SU-DHL-6 (cell line): ENCODE results near the gene NSD1.

ENCODE experiments used
- H2AFZ ChIP-seq: fragments of 200-600 bp; sonication (generic); 2 replicates; pipeline ENCODE4 v1.6.1; 2014; ENCODE audit warnings: low read depth, mild to moderate bottlenecking, moderate library complexity, mixed read lengths, antibody characterized with exemption, low read length; ENCODE audit not compliant: severe bottlenecking
- H3F3A ChIP-seq: fragments of 200-600 bp; shearing (Covaris generic); 2 replicates; pipeline ENCODE4 v1.6.0; 2016; ENCODE audit warnings: antibody characterized with exemption, mild to moderate bottlenecking; ENCODE audit not compliant: insufficient read depth
- H3K27ac ChIP-seq: fragments of 200-600 bp; sonication (generic); 2 replicates; pipeline ENCODE4 v1.5.1; 2016; ENCODE audit warnings: low read depth, mild to moderate bottlenecking, low read length, moderate library complexity, mixed read lengths
- H3K27me3 ChIP-seq: fragments of 200-600 bp; sonication (generic), shearing (Covaris generic); 2 replicates; pipeline ENCODE4 v1.6.0; 2014; ENCODE audit warnings: mild to moderate bottlenecking, low read length
- H3K36me3 ChIP-seq: fragments of 200-600 bp; sonication (generic); 2 replicates; pipeline ENCODE4 v1.6.1; 2014; ENCODE audit warnings: mild to moderate bottlenecking, low read length, mixed read lengths
- H3K4me2 ChIP-seq: fragments of 300-600, 200-600 bp; shearing (Covaris generic), sonication (generic); 2 replicates; pipeline ENCODE4 v1.6.0; 2014; ENCODE audit warnings: low read length, low read depth, mild to moderate bottlenecking; ENCODE audit not compliant: poor library complexity, severe bottlenecking
- H3K4me3 ChIP-seq: fragments of 200-600 bp; sonication (generic); 2 replicates; pipeline ENCODE4 v1.5.1; 2014; ENCODE audit warnings: antibody characterized with exemption, low read length, mild to moderate bottlenecking, mixed read lengths; ENCODE audit not compliant: insufficient read depth, poor library complexity, severe bottlenecking
- H3K79me2 ChIP-seq: fragments of 200-600 bp; sonication (generic); 2 replicates; pipeline ENCODE4 v1.6.1; 2014; ENCODE audit warnings: mild to moderate bottlenecking, low read length, moderate library complexity; ENCODE audit not compliant: insufficient read depth
- H3K9ac ChIP-seq: fragments of 200-600 bp; sonication (generic); 2 replicates; pipeline ENCODE4 v1.7.0; 2014; ENCODE audit warnings: mild to moderate bottlenecking, low read length
- H3K9me2 ChIP-seq: fragments of 200-600 bp; sonication (generic); replicated peaks from 2 replicates; pipeline ENCODE4 v1.6.1; 2014; ENCODE audit warnings: low read length; ENCODE audit not compliant: insufficient read depth
- H3K9me3 ChIP-seq: fragments of 200-600 bp; sonication (generic); 2 replicates; pipeline ENCODE4 v1.6.1; 2014; ENCODE audit warnings: low read length, mixed read lengths; ENCODE audit not compliant: insufficient read depth
- H4K20me1 ChIP-seq: fragments of 200-600 bp; sonication (generic); 2 replicates; pipeline ENCODE4 v1.6.1; 2014; ENCODE audit warnings: low read depth, mild to moderate bottlenecking, antibody characterized with exemption, low read length, moderate library complexity, mixed read lengths
- EZH2phosphoT487 ChIP-seq: fragments of 200-600 bp; sonication (generic), shearing (Covaris generic); conservative IDR thresholded peaks from 2 replicates; pipeline ENCODE4 v1.6.1; 2018; ENCODE audit warnings: mild to moderate bottlenecking, antibody characterized with exemption, low read length, moderate library complexity, mixed read lengths
- TF ChIP-seq, protein P1 (sequence below): fragments of 200-600 bp; sonication (generic); IDR thresholded peaks from one replicate; pipeline ENCODE4 v1.5.1; 2017; ENCODE audit warnings: antibody characterized with exemption, mild to moderate bottlenecking, low read length, moderate library complexity; ENCODE audit not compliant: insufficient read depth, poor library complexity, severe bottlenecking

NSD1 gene

DNA sequence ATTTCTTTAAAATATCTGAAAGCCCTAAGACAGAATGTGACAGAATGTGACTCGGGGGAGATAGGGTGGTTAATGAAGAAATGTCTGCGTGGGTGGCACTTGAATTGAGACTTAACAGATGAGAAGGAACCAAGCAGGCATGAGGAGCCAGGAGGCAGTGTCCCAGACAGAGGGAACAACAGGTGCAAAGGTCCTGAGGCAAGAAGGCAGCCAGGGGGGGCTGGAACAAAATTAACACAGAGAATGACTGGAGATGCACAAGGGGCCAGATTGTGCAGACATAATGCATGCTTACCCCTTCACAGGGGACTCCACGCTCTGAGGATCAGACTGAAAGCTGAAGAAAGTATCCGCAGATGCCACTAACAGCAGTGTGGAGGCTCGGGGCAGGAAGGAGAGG lies 216.2 kb downstream of the NSD1 start:
- Histone ChIP-seq H3K4me2 (peak overlapping the region; percentile 97), H3K9ac (peak overlapping the region; percentile 70), H3K27ac (no peak overlapping the region), H2AFZ (no peak overlapping the region), H3K4me3 (peak overlapping the region; percentile 76), H3K9me2 (no peaks in the 10 kb centered on the region), H3K9me3 (no peaks in the 10 kb centered on the region), H3F3A (no peaks in the 10 kb centered on the region), H4K20me1 (no peaks in the 10 kb centered on the region; the same call in 1 of the 2 replicates), H3K79me2 (peaks cover 63% of the 10 kb centered on the region), H3K36me3 (peaks cover 6% of the 10 kb centered on the region; the same call in 1 of the 2 replicates), H3K27me3 (no peaks in the 10 kb centered on the region)
- TF ChIP-seq, protein P1, sequence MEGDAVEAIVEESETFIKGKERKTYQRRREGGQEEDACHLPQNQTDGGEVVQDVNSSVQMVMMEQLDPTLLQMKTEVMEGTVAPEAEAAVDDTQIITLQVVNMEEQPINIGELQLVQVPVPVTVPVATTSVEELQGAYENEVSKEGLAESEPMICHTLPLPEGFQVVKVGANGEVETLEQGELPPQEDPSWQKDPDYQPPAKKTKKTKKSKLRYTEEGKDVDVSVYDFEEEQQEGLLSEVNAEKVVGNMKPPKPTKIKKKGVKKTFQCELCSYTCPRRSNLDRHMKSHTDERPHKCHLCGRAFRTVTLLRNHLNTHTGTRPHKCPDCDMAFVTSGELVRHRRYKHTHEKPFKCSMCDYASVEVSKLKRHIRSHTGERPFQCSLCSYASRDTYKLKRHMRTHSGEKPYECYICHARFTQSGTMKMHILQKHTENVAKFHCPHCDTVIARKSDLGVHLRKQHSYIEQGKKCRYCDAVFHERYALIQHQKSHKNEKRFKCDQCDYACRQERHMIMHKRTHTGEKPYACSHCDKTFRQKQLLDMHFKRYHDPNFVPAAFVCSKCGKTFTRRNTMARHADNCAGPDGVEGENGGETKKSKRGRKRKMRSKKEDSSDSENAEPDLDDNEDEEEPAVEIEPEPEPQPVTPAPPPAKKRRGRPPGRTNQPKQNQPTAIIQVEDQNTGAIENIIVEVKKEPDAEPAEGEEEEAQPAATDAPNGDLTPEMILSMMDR = no peak
- no peak for TF ChIP-seq EZH2phosphoT487
